ENCODE results near the gene TNRC18. TPM values are rescaled to one million over a fixed set of nuclear protein-coding genes. Genes with fewer than 3 reads are reported as not detected.
"Not testable (repeated sequence)": the region's sequence is repeated elsewhere in the genome, so short reads cannot be mapped to it uniquely, and the experiment has no call there.

The TNRC18 gene
- total RNA-seq, 4 donors from 2014 or later = 81.1 to 160 (median 104) TPM

DNA sequence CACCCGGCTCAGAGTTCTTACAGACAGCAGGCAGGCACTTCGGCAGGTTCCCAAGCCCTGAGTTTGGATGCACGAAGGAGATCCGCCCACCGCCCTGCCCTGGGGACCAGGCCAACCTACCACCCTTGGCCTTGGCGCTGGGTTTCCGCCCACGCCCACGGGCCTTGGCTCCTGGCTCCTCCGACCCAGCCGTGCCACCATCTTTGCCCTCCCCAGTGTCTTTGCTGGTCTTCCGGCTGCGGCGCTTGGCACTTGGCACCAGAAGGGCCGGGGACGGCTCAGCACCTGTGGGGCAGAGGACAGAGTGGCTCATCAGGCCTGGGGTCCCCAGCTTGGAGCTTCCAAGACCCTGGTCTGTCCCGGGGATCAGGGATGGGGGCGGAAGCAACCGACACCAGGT, 108.8 kb downstream of the TNRC18 start:
- no peak for DNase-seq (ENCODE audit: low spot score in 2 of 2)
- Histone ChIP-seq H3K27ac (no peak overlapping the region), H3K36me3 (peaks cover 89% of the 10 kb centered on the region), H3K9me3 (no peaks in the 10 kb centered on the region), H3K4me1 (no peaks in the 10 kb centered on the region), H3K27me3 (no peaks in the 10 kb centered on the region), H3K4me3 (no peak overlapping the region)
- WGBS = 52% methylated on average over 14 of the region's 19 CpGs
- no peak for TF ChIP-seq POLR2A (IDR thresholded peaks at IDR 0.05)
- TF ChIP-seq POLR2AphosphoS5 (IDR thresholded peaks at IDR 0.05) = no peak
- no peak for TF ChIP-seq EP300 (IDR thresholded peaks at IDR 0.05)
- TF ChIP-seq, protein P1, sequence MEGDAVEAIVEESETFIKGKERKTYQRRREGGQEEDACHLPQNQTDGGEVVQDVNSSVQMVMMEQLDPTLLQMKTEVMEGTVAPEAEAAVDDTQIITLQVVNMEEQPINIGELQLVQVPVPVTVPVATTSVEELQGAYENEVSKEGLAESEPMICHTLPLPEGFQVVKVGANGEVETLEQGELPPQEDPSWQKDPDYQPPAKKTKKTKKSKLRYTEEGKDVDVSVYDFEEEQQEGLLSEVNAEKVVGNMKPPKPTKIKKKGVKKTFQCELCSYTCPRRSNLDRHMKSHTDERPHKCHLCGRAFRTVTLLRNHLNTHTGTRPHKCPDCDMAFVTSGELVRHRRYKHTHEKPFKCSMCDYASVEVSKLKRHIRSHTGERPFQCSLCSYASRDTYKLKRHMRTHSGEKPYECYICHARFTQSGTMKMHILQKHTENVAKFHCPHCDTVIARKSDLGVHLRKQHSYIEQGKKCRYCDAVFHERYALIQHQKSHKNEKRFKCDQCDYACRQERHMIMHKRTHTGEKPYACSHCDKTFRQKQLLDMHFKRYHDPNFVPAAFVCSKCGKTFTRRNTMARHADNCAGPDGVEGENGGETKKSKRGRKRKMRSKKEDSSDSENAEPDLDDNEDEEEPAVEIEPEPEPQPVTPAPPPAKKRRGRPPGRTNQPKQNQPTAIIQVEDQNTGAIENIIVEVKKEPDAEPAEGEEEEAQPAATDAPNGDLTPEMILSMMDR (IDR thresholded peaks at IDR 0.05) = no peak

DNA sequence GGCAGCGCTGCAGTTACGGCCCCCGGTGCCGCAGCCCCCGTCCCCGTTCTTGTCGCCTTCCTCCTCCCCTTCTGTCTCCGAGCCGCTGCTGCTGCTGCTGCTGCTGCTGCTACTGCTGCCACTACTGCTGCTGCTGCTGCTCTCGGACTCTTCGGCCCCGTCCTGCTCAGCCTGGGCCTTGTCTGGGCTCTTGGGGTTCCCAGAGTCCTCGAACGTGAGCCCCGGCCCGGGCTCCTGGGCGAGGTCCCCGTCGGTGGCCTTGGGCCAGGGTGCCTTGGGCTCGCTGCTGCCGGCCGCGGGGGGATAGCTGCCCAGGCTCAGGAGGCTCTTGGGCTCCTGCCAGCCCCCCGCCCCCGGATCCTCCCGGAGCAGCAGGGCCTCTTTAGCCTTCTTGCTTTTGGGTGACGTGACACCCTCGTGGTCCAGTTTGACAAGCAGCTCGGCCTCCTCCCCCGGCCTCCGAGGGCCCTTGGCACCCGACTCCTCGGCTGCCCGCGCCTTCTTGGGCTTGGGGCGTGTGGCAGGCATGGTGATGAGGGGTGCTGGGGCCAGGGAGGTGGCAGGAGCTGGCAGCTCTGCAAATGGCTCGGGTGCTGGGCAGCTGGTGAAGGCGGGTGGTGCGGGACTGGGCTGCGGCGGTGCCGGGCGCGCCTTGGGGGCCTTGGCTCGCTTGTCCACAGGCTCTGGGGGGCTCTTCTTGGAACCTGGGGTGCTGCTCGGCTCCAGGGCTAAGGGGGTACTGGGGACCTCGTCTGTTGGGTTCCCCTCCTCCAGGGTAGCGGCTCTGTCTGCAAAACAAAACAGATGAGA, 110.4 kb downstream of the TNRC18 start:
- DNase-seq (ENCODE audit: low spot score in 2 of 2); H3K27ac ChIP-seq; H3K4me1 ChIP-seq; H3K27me3 ChIP-seq; H3K4me3 ChIP-seq; H3K9me3 ChIP-seq: not testable (repeated sequence)
- H3K36me3 ChIP-seq = peaks cover 86% of the 10 kb centered on the region
- WGBS = 92% methylated on average over 30 of the region's 48 CpGs

DNA sequence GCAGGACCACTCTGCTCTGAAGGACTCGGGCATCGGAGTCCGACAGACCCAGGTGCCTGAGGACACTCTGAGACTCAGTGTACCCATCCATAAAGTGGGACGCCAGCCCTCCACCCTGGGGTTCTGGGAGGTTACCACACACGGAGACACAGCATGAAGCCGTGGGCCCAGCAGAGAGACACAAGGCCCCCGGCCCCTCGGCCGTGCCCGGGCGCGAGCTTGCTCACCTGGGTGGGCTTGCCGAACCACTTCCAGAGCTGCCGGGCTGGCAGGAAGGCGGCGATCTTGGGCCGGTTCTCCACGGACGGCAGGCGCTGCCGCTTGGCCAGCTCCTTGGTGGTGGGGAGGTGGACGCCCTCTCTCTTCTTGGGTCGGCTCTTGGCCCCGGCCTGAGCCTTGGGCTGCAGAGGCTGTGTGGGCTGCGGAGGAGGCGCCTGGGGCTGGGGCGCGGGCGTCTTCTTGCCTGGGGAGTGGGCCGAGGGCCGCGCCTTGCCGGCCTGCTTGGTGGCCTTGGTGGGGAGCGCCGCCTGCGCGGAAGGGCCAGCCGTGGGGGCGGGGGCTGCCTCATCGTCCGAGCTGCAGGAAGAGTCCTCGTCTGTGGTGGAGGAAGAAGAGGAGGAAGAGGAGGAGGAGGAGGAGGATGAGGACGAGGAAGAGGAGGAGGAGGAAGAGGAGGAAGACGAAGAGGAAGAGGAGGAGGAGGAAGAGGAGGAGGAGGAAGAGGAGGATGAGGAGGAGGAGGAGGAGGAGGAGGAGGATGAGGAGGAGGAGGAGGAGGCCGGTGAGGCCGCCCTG, 111.2 kb downstream of the TNRC18 start:
- DNase-seq (ENCODE audit: low spot score in 2 of 2); H3K4me1 ChIP-seq; H3K4me3 ChIP-seq; H3K27me3 ChIP-seq; H3K27ac ChIP-seq; H3K9me3 ChIP-seq: not testable (repeated sequence)
- peaks cover 87% of the 10 kb centered on the region for H3K36me3 ChIP-seq
- 94% methylated on average over 19 of the region's 46 CpGs for WGBS

DNA sequence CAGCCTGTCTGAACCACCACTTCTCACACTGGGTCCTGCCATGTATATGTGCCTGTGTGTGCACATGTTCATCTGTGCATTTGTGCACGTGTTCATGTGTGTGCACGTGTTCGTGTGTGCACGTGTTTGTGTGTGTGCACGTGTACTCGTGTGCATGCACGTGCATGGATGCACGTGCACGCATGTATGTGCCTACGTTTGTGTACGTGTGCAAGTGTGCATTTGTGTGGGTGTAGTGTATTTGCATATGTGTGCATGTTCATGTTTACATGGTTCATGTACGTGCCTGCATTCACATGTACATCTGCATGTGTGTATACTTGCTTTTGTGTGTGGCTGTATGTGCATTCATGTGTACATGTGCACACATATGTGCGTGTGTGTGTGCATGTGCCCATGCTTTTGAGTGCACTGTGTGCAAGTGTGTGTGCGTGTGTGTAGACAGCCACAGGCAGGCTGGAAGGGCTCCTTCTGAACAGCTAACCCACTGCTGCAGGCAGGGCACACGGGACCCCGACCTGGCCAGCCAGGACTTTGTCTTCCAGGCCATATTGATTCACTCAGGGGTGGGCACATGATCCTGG, 112.7 kb downstream of the TNRC18 start:
- DNase-seq (ENCODE audit: low spot score in 2 of 2) = no peak
- Histone ChIP-seq H3K27ac (no peak overlapping the region), H3K4me1 (no peaks in the 10 kb centered on the region), H3K4me3 (no peak overlapping the region), H3K9me3 (no peaks in the 10 kb centered on the region), H3K27me3 (no peaks in the 10 kb centered on the region), H3K36me3 (peaks cover 84% of the 10 kb centered on the region)
- WGBS = 96% methylated on average over 16 of the region's 16 CpGs
- TF ChIP-seq, protein P1 (IDR thresholded peaks at IDR 0.05) = no peak
- TF ChIP-seq EP300 (IDR thresholded peaks at IDR 0.05) (no peak), POLR2AphosphoS5 (IDR thresholded peaks at IDR 0.05) (no peak), POLR2A (IDR thresholded peaks at IDR 0.05) (no peak)

DNA sequence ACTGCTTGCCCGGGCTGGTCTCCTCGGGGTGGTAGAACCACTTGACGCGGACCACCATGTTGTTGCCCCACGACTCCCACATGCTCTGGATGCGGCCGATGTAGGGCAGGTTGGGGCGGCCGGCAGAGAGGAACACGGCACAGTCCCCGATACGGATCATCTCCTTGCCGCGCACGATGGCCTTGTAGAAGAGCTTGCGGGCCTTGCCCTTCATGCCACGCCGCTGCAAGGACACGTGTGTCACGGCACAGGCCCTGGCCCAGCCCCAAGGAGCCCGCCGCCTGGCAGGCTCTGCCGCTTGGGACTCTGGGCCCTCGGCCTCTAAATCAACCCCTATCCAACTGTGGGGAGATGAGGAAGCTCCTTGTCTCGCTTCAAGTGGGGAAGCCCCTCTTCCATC, 114.5 kb downstream of the TNRC18 start:
- Histone ChIP-seq H3K9me3 (no peaks in the 10 kb centered on the region), H3K27ac (no peak overlapping the region), H3K36me3 (peaks cover 69% of the 10 kb centered on the region), H3K4me1 (no peaks in the 10 kb centered on the region), H3K4me3 (no peak overlapping the region), H3K27me3 (no peaks in the 10 kb centered on the region)
- WGBS = 90% methylated on average over 19 of the region's 25 CpGs
- TF ChIP-seq POLR2AphosphoS5 (IDR thresholded peaks at IDR 0.05) = no peak
- TF ChIP-seq POLR2A (IDR thresholded peaks at IDR 0.05) = no peak
- no peak for TF ChIP-seq EP300 (IDR thresholded peaks at IDR 0.05)
- TF ChIP-seq, protein P1 (IDR thresholded peaks at IDR 0.05) = no peak
- DNase-seq (ENCODE audit: low spot score in 2 of 2) = no peak

DNA sequence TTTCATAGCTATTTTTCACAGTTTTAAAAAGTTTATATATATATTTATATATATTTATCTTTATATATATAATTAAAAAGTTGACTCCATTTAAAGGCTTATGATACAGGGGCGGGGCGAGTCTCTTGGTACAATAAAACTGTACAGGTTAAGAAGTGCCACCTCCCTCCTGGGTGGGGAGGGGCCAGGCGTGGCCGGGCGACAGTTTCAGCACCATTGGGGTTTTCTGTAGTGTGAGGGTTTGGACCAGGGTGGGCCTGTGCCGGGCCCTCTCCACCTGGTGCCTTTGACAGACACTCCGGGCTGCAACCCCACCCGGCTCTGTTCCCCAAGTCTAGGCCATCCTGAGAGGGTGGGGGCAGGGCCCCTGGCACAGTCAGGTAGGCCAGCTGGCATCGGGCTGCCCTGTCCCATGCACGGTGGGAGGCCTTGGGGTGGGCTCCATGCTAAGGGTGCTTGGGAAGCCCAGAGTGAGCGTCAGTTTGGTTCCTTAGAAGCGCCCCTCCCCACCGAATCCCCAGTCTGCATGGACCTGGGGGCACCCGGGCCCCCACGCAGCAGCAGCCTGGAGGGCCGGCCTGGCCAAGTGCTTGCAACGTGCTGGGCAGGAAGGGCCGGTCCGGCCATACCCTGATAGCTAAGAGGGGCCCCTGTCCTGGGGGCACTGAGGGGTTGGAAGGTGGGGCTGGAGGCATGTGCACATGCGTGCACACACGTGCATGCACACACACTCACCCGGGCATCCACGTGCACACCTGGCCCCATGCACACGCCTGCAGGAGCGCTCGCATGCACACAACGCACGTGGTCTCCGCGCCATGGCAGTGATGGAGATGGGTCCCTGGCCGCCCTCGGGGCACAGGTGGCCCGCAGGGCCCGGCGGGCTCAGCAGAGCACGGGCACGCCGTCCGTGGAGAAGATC, 116.2 kb downstream of the TNRC18 start:
- not testable (repeated sequence) for H3K9me3 ChIP-seq; H3K4me1 ChIP-seq; H3K27me3 ChIP-seq; H3K27ac ChIP-seq; H3K4me3 ChIP-seq; DNase-seq (ENCODE audit: low spot score in 2 of 2)
- peaks cover 52% of the 10 kb centered on the region for H3K36me3 ChIP-seq
- 82% methylated on average over 10 of the region's 39 CpGs for WGBS

DNA sequence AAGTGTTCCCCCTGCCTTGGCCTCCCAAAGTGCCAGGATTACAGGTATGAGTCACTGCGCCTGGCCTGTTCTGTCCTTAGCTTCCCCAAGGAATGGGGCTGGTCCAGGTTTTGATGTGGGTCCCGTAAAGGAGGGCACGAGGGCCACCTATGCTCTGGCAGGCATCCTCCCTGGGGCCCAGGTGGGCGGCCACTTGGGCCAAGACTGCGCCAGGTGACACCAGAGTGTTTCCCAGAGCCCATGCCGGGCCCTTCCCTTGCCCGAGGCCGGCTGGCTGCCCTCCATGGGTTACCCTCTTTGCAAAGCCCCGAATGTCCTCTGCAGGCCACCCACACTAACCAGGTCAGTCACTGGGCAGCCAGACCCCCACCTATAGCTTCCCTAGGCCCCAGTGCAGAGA, 118.6 kb downstream of the TNRC18 start:
- not testable (repeated sequence) for H3K27ac ChIP-seq; DNase-seq (ENCODE audit: low spot score in 2 of 2); H3K9me3 ChIP-seq; H3K4me1 ChIP-seq; H3K27me3 ChIP-seq; H3K4me3 ChIP-seq
- H3K36me3 ChIP-seq = peaks cover 28% of the 10 kb centered on the region
- WGBS = 63% methylated on average over 5 of the region's 9 CpGs

All from suprapubic skin (tissue), 4 donors.